T-helper 1 cell treated with Interleukin-12 subunit alpha and Interleukin-12 subunit beta and Interleukin-4 antibody, amounts not matched to agents 30 ng/mL and 1 ng/mL, for 36 hours (primary cell): ENCODE measurements around the gene TATDN3. TPM values are rescaled to one million over a fixed set of nuclear protein-coding genes. Genes with fewer than 3 reads are reported as not detected.
"Not testable (repeated sequence)": the region's sequence is repeated elsewhere in the genome, so short reads cannot be mapped to it uniquely, and the experiment has no call there.

Source experiments
- intact Hi-C: fragments of 100-400 bp; cut with micrococcal nuclease; formaldehyde crosslinking; loops from one replicate; pipeline ENCODE4 v1.15.1; 2024
- total RNA-seq: library from RNA; stranded (reverse); gene quantifications from 2 replicates; pipeline ENCODE4 v1.2.3, GENCODE V29; 2022

The TATDN3 gene
- total RNA-seq, 1 donor from 2014 or later: 14.2 TPM

DNA sequence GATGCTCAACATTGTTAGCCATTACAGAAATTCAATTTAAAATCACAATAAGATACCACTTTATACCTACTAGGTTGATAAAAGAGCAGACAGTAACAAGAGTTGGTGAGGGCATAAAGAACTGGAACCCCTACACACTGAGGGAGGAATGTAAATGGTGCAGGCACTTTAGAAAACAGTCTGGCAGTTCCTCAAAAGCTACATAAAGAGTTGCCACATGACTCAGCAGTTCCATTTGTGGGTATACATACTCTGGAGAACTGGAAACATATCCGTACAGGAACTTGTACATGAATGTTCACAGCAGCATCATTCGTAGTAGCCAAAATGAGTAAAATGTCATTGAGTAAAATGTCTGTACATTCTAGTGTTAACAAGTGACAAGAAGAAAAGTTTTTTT lies 17.1 kb upstream of the TATDN3 start:
- intact Hi-C loops: no loop called here

DNA sequence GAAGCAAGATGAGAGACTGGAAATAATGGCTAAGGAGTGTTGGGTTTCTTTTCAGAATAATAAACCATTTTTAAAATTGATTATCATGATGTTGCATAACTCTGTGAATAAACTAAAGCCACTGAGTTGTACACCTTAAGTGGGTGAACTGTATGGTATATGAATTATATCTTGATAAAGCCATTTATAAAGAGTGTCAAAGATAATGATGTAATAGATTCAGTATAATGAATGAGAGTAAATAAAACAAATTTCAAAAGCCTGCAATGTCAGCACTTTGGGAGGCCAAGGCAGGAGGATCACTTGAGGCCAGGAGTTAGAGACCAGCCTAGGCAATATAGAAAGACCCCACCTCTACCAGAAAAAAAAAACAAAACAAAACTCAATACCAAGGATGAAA lies 16.5 kb upstream of the TATDN3 start:
- intact Hi-C loops: no loop called here

DNA sequence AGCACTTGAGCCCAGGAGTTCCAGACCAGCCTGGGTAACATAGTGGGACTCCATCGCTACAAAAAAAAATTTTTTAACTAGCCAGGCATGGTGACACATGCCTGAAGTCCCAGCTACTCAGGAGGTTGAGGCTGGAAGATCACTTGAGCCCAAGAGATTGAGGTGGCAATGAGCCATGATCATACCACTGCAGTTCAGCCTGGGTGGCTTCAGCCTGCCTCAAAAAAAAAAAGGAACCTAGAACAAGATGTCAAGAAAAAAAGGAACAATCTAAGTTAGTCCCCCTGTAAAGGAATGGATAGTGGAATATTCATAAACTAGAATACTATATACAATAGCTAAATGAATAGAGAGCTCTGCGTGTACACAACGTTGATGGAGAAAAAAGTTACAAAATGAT lies 14.5 kb upstream of the TATDN3 start:
- intact Hi-C loops: no loop called here

DNA sequence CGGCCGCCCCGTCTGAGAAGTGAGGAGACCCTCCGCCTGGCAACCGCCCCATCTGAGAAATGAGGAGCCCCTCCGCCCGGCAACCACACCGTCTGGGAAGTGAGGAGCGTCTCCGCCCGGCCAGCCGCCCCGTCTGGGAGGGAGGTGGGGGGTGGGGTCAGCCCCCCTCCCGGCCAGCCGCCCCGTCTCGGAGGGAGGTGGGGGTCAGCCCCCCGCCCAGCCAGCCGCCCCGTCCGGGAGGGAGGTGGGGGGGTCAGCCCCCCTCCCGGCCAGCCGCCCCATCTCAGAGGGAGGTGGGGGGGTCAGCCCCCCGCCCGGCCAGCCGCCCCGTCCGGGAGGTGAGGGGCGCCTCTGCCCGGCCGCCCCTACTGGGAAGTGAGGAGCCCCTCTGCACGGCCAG lies 12.6 kb upstream of the TATDN3 start:
- intact Hi-C loops: not testable (repeated sequence)

DNA sequence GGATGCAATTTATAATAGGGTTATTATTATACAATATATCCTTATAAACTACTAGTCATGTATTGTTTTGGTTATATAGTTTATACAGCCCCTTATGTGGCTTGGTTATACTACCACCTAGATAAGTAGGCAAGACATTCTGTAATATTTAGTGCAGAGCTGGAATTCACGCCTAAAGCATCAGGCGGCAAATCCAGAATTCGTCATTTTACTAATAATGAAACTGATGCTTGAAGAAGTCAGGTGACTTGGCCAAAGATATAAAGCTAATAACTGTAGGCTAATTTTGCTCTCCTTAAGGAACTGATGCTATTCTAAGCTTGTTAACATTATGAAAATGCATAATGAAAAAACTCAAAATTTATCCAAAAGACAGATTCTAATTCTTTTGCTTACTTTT lies 10.9 kb upstream of the TATDN3 start:
- intact Hi-C loops: no loop called here

DNA sequence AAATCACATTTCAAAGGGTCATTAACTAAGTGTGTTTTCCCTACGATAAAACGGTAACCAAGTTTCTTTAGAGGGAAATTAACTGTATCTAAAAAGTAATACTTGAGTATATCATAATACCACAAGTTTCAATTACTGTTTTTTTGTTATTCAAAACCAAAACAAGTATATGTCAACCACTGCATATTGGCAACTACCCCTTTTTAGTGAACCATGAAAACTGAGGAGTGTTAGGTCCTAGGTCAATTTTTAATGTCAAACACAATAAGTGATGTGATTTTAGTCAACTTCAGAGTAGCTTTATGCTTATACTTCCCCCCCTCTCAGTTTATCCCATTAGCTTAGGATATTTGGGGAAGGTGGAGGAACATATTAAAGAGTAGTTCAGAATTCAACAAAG lies 10.5 kb upstream of the TATDN3 start:
- intact Hi-C loops: no loop called here

DNA sequence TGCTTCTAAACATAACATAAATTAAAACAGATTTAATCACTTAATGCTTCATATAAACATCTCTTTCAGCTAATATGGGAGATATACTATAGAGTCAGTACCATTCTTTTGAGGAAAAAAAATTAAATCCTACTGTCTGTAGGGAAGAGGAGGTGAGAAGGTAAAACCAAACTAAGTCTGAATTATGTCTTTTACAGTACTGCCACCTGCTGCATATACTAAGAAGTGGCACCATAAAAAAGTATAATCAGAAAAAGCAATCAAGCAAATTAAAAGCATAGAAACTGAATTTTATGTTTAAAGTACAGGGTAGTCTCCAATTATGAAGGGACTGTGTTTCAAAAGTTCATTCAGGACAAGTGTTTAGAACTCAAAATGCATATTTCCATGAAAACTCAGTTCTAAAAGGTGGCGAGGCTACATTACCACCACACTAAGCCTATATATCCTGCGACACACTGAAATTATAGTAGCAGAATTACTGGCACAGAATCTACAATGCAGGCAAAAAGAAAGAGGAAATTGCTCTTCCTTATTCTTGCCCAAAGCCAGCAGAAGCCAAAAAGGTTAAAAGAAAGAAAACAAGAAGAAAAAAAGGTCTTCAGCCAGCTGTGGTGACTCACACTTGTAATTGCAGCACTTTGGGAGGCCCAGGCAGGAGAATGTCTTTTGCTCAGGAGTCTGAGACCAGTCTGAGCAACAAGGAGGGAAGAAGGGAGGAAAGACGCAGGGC lies 9.1 kb upstream of the TATDN3 start:
- intact Hi-C loops: loop anchor here (1.0 kb wide), 7 partner anchors 83 to 1102 kb away; partner anchors contain the start of gene BATF3

DNA sequence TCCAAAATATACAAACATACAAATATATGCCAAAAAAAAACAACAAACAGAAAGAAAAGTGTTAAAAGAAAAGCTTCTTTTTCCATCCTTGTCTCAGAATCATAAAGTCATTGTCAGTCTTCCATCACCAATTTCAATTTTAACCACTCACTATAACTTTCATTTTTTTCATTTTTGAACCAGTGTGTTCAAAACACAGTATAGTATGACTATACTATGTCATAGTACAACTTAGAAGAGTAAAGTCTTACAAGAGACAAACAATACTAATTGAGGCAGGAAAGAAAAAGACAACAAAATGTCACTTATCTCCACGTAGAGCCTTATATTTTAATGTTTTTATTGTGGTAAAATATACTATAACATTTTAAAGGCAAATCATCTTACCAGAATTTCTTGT lies 7.7 kb upstream of the TATDN3 start:
- intact Hi-C loops: no loop called here

DNA sequence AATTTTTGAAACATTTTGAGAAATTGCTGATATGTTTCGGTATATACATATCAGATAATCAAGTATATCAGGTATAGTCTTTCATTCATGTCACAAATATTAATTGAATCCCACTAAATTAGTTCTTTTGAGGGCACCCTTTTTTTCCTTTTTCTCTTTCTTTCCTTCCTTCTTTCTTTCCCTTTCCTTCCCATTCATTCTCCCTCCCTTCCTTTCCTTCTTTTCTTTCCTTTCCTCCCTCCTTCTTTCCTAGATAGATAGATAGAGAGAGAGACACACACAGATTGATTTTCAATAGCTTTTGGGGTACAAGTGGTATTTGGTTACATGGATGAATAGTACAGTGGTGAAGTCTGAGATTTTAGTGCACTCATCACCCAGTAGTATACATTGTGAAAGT lies 5.8 kb upstream of the TATDN3 start:
- intact Hi-C loops: no loop called here

DNA sequence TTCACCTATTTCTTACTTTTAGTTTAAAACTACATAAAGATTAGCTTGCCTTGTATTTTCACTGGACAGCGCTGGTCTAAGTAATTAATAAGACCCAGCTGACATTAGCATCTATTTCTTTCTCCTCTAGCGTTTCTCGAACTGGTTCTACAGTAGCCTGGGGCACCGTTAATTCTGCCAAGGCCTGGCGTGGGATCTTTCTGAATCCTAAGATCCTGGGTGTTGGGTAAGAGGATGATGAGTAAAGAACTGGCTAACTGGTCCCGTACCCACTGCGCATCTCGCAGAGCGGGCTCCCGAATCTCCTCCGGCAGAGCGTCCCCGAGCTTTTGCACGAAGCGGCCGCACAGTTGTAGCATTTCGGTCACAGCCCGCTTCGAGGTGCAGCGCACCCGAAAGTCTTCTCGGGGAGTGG lies 426 bp upstream of the TATDN3 start:
- intact Hi-C loops: loop anchor here (1.0 to 5.0 kb wide), 14 partner anchors 22 to 1812 kb away; partner anchors contain the start of genes ANGEL2, ATF3, BATF3 and CENPF

DNA sequence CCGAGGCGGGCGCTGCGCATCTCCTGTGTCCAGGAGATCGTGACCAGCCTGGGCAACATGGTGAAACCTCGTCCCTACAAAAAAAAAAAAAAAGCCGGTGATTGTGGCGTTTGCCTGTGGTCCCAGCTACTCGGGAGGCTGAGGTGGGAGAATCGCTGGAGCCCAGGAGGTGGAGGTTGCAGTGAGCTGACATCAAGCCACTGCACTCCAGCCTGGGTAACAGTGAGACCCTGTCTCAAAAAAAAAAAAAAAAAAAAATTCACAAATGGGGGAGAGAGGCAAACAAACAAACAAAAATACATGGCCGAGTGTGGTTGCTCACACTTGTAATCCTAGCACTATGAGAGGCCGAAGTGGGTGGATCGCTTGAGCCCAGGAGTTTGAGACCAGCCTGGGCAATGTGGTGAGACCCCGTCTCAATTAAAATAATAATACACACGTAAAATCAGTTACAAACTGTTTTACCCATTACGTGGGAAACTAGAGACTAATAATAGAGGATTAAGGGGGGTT lies 758 bp downstream of the TATDN3 start:
- intact Hi-C loops: loop anchor here (5.0 kb wide), 1 partner anchor 225 kb away; no protein-coding TSS in a partner anchor

DNA sequence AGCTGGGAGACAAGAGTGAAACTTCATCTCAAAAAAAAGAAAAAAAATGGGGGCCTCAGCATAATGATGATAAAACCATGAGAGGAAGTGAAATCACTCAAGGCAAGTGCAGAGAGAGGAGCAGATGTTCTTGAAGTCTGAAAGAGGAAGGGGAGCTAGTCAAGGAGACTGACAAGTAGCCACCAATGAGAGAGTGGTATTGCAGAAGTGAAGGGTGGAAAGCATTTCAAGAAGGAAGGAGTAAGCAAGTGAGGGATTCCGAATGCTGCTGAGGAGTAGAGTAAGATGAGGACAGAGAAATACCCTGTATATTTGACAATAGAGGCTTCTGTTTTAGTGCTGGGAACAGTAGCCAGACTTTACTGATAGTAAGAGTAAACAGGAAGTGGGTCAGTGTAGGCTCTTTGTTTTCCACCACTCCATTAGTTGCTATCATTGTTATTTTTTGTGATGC lies 2.9 kb downstream of the TATDN3 start:
- intact Hi-C loops: loop anchor here (5.0 kb wide), 1 partner anchor 227 kb away; no protein-coding TSS in a partner anchor

DNA sequence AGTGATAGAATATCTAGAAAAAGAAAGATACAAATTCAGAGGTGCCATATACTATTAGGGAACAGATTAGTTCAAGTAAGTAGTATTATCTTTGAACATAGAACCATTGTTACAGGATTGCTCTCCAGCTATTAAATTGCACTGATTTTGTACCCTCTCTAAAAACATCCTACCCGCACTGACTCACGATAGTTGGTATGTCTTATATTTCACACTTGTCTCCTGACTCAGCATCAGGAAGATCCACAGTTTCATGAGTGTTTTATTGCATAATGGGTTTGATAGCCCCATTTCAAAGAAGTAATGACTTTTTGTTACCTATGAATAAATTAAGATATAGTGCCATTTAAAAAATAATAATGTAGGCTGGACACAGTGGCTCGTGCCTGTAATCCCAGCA lies 6.0 kb downstream of the TATDN3 start:
- intact Hi-C loops: no loop called here

DNA sequence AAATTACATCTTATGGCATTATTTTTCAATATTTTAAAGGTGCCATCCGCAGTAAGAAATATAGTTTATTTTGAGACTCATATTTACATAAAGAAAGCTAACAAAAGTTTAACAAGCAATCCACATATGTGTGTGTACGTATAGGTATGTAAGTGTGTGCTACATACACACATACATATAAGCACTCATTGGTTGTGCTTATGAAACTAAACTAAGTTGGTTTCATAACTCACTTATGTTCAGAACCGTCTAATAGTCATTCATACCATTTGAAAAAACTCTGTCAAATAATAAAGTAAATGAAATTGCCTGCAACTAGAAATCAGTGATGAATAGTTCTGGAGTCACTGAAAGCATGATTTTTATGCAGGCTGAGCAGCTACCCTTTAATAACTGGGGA lies 14.1 kb downstream of the TATDN3 start:
- intact Hi-C loops: no loop called here

DNA sequence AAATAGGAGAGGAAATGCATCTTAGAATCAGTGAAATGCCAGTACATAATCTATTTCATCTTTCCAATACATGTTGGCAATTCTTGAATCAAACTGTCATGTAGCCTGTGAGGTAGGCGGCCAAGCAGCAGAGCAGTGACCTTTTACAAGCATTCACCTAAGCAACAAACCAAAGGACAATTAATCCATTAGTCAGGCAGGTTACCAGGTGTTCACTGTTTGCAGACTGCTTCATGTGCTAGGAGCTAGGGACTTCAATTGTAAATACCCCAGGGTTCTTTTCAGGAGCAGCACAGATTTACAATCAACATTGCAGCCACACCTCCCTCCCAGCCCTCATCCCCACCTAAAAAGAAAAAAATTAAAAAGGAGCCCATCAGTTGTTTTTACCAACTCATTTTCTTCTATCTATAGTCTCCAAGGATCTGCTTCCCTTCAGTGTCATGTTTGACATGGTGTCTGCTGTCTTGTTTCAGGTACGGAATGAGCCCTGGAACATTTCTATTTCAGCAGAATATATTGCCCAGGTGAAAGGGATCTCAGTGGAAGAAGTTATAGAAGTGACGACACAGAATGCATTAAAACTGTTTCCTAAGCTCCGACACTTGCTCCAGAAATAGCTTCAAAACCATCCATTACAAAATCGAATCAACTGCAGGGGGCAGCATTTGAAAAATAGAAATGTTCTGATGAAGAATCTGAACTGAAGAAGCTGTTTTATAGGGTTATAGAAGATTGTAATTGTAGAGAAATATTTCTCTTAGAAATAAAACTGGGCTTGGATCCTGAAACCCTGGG lies 23.0 kb downstream of the TATDN3 start:
- intact Hi-C loops: loop anchor here (1.0 kb wide), 1 partner anchor 181 kb away; no protein-coding TSS in a partner anchor

DNA sequence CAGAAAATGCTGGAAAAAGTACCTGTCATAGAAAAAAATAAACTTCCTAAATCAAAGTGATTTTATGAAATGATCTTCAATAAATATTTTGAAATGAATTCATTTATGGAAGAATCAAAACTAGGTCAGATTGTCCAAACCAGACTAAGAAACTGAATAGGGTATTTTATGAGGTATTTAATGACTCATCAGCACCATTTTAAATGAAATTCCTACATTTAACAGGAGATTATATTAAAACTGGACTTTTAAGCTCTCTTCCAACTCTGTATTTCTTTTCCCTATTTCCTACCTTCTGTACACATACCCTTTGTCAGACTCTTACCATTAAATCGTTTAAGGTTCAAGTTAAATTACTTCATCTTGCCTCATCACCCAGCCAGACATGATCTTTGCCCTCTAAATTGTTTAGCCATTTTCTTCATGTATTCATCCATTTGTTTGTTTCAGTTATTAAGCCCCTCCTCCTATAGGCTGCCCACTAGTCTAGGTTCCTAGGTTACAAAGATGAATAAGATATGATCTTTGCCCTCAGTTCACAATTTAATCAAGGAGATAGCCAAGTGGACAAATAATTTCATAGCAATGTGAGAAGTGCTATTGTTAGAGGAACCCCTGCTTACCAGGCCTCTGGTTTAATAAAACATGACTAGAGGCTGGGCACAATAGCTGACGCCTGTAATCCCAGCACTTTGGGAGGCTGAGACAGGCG lies 25.0 kb downstream of the TATDN3 start:
- intact Hi-C loops: no loop called here

DNA sequence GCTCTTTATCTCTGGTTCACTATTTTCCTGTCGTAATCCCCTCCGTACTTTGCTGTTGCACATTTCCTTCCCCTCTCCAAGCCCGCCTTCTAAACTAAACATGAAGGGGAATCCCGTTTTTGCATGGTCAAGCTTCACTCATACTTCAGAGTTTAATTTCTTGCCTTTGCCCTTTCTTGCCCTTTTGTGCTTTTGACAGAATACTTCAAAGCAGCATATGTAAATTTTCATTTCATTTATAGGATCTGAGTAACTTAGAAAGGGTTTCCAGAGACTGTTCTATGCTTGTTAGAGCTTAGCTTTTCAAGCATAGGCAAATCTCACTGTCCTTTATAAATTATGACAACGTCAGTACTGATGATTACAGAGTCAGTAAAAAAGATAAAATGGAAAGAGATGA lies 28.0 kb downstream of the TATDN3 start:
- intact Hi-C loops: no loop called here

DNA sequence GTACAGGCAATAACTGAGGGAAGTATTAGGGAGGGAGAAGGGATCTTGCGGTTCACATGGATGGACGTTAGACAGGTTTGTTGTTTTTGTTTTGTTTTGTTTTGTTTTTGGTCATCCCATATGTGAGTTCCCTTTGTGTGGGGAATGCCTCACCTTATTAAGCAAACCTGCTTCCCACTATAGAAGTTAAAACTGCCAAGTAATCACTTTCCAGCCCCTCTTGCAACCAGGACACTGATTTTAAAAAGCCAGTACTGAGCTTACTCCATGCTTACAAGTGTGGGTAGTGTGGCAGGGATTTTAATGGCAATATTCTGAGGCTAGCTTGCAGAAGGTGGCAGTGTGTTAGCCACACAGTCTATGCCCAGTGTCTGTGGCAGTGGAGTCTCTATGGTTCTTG lies 29.3 kb downstream of the TATDN3 start:
- intact Hi-C loops: no loop called here

DNA sequence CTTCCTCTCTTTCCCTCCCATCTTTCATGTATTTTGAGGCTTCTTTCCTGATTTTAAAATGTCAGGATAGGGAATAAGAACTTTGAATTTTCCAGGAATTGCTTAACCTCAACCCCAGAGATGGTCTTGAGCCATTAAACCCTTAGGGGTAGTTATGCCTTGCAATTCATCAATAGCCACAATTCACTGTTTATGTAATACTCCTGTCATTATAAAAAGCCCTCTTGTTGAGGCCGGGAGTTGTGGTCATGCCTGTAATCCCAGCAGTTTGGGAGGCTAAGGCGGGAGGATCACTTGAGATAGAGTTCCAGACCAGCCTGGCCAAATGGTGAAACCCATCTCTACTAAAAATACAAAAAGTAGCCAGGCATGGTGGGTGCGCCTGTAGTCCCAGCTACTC lies 31.3 kb downstream of the TATDN3 start:
- intact Hi-C loops: no loop called here

DNA sequence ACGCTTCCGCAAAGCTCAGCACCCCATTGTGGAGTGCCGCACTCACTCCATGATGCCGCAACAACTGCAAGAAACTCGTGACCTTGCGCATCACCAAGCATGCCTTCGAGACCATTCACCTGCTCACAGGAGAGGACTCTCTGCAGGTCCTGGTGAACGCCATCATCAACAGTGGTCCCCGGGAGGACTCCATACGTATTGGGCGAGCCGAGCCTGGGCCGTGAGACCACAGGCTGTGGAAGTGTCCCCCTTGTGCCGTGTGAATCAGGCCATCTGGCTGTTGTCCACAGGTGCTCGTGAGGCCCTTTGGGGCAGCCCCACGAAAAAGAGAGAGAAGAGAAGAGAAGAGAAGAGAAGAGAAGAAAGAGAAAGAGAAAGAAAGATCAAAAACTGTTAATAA lies 32.5 kb downstream of the TATDN3 start:
- intact Hi-C loops: no loop called here

DNA sequence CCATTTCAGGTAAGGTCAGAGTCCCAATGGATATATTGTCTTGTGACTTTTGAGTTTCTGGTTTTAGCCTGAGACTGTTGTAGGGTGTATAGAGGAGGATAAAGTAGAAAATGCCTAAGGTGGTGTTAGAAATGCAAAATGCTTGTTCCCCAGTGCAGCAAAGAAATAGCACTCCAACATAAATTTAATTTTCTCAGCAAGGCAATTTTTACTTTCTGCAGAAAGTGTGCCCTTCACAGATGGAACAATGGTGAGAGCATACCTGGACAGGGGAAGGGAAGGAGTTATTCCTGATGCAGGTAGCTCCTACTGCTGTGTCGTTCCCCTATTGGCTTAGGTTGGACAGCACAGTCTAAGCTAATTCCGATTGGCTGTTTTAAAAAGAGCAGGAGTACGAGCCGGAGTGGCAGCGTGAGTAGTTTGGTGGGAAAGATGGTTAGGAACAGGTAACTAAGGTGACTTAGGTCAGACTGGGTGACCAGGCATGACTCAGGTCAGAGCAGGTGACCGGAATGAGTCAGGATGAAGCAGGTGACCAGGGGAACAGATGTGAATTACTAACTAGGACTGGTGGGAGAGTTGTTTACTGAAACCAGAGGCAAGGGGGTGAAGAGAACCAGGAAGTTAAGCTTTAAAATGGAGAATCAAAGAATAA lies 34.2 kb downstream of the TATDN3 start:
- intact Hi-C loops: no loop called here
